ENCODE measurements around the gene CATSPERZ. TPM values are rescaled to one million over a fixed set of nuclear protein-coding genes. Genes with fewer than 3 reads are reported as not detected.
"Not testable (repeated sequence)": the region's sequence is repeated elsewhere in the genome, so short reads cannot be mapped to it uniquely, and the experiment has no call there.

The CATSPERZ gene
- total RNA-seq, 1 donor from 2014 or later: not detected

- no peaks in the 10 kb centered on the region for H3K27me3 Mint-ChIP-seq (ENCODE audit: low read depth)
These were observed 14.8 kb downstream of the CATSPERZ start for GRCh38 chr11:64314805-64315561.

DNA sequence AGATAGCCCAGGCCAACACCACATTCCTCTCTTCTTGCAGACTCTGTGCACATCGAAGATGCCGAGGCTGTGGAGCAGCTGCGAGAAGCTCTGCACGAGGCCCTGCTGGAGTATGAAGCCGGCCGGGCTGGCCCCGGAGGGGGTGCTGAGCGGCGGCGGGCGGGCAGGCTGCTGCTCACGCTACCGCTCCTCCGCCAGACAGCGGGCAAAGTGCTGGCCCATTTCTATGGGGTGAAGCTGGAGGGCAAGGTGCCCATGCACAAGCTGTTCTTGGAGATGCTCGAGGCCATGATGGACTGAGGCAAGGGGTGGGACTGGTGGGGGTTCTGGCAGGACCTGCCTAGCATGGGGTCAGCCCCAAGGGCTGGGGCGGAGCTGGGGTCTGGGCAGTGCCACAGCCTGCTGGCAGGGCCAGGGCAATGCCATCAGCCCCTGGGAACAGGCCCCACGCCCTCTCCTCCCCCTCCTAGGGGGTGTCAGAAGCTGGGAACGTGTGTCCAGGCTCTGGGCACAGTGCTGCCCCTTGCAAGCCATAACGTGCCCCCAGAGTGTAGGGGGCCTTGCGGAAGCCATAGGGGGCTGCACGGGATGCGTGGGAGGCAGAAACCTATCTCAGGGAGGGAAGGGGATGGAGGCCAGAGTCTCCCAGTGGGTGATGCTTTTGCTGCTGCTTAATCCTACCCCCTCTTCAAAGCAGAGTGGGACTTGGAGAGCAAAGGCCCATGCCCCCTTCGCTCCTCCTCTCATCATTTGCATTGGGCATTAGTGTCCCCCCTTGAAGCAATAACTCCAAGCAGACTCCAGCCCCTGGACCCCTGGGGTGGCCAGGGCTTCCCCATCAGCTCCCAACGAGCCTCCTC, 15.7 kb downstream of the CATSPERZ start:
- H3K4me1 Mint-ChIP-seq: peaks cover 26% of the 10 kb centered on the region
- not testable (repeated sequence) for H3K36me3 Mint-ChIP-seq; DNase-seq (ENCODE audit: low spot score in 2 of 2, unreplicated experiment in 2 of 2); H3K27me3 Mint-ChIP-seq (ENCODE audit: low read depth); H3K9me3 Mint-ChIP-seq
- peak overlapping the region; percentile 100 for H3K27ac Mint-ChIP-seq
- H3K4me3 Mint-ChIP-seq: peak overlapping the region; percentile 93

More at GRCh38 chr11:64314805-64315561, 14.8 kb downstream of the CATSPERZ start:
- no peak for TF ChIP-seq CTCF (IDR thresholded peaks at IDR 0.05; ENCODE audit: unreplicated experiment)
- Mint-ChIP-seq H3K4me1 (peaks cover 20% of the 10 kb centered on the region), H3K27ac (no peak overlapping the region), H3K4me3 (peak overlapping the region; percentile 17), H3K36me3 (peaks cover 3% of the 10 kb centered on the region), H3K9me3 (no peaks in the 10 kb centered on the region)
- no peak for DNase-seq (ENCODE audit: low spot score in 2 of 2, unreplicated experiment in 2 of 2)

- peaks cover 8% of the 10 kb centered on the region for H3K36me3 Mint-ChIP-seq
- peak overlapping the region; percentile 93 for H3K4me3 Mint-ChIP-seq
- TF ChIP-seq CTCF (IDR thresholded peaks at IDR 0.05; ENCODE audit: unreplicated experiment): no peak
- H3K27me3 Mint-ChIP-seq (ENCODE audit: low read depth): no peaks in the 10 kb centered on the region
- peaks cover 33% of the 10 kb centered on the region for H3K4me1 Mint-ChIP-seq
- H3K9me3 Mint-ChIP-seq: no peaks in the 10 kb centered on the region
- no peak for DNase-seq (ENCODE audit: low spot score in 2 of 2, unreplicated experiment in 2 of 2)
- H3K27ac Mint-ChIP-seq: peak overlapping the region; percentile 100
These were observed 16.6 kb downstream of the CATSPERZ start for GRCh38 chr11:64316672-64317324.

GRCh38 chr11:64317325-64317960, 17.3 kb downstream of the CATSPERZ start, which contains the start of gene TRMT112:
TRMT112 (minus strand) TSS chr11:64317559; CDS start chr11:64317526, 33 bp downstream.
- peak; percentile 87 to 89 for DNase-seq (ENCODE audit: low spot score in 2 of 2, unreplicated experiment in 2 of 2)
- Mint-ChIP-seq H3K36me3 (peaks cover 8% of the 10 kb centered on the region), H3K9me3 (no peaks in the 10 kb centered on the region), H3K4me3 (peak within 1 kb of the TSS; percentile 93), H3K27ac (peak within 1 kb of the TSS; percentile 100), H3K27me3 (ENCODE audit: low read depth) (no peaks in the 10 kb centered on the region), H3K4me1 (peaks cover 33% of the 10 kb centered on the region)
- no peak for TF ChIP-seq CTCF (IDR thresholded peaks at IDR 0.05; ENCODE audit: unreplicated experiment)

DNA sequence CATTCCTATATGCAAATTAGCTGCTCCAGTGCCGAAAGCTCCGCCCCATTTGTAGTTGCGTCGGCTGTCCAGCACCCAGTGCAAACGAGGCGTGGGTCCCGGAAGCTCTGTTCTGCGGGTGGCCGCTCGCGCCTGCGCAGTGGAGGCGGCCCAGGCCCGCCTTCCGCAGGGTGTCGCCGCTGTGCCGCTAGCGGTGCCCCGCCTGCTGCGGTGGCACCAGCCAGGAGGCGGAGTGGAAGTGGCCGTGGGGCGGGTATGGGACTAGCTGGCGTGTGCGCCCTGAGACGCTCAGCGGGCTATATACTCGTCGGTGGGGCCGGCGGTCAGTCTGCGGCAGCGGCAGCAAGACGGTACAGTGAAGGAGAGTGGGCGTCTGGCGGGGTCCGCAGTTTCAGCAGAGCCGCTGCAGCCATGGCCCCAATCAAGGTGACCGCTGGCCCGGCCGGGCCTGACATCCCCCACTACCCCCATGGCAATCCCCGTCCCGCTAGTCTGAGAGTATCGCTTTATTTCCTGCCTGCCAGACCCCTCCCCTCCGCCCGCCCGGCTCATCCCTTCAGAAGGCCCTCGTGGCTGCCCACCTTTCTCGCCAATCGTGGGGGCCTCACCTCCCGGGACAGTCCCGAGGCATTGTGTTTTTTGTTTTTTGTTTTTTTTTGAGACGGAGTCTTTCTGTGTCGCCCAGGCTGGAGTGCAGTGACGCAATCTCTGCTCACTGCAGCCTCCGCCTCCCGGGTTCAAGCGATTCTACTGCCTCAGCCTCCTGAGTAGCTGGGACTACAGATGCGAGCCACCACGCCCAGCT, 18.0 kb downstream of the CATSPERZ start, which contains the start of gene PRDX5:
Gene PRDX5, plus strand, starts transcription at position 161 of the 805 bp plus-strand sequence. Its CDS starts 95 bp downstream, at position 256.
- DNase-seq (ENCODE audit: low spot score in 2 of 2, unreplicated experiment in 2 of 2): peak; percentile 89 to 93
- H3K9me3 Mint-ChIP-seq: no peaks in the 10 kb centered on the region
- H3K27me3 Mint-ChIP-seq (ENCODE audit: low read depth): no peaks in the 10 kb centered on the region
- peak; percentile 18 for TF ChIP-seq CTCF (IDR thresholded peaks at IDR 0.05; ENCODE audit: unreplicated experiment)
- peak within 1 kb of the TSS; percentile 93 for H3K4me3 Mint-ChIP-seq
- peaks cover 8% of the 10 kb centered on the region for H3K36me3 Mint-ChIP-seq
- peaks cover 33% of the 10 kb centered on the region for H3K4me1 Mint-ChIP-seq
- H3K27ac Mint-ChIP-seq: peak within 1 kb of the TSS; percentile 100
